Left renal cortex interstitium (tissue), 4 donors: ENCODE measurements around the gene KCNN2. TPM values are rescaled to one million over a fixed set of nuclear protein-coding genes. Genes with fewer than 3 reads are reported as not detected.
A peak's percentile ranks its signal among the peaks of the same experiment; 100 is the strongest.

Experiments used
- DNase-seq, 4 donors: peaks; one replicate each; pipeline ENCODE4 v3.0.0-alpha.2; 2013; ENCODE audit warnings: low read depth in 4 of 4, low spot score in 2 of 4, missing footprints in 1 of 4
- polyA plus RNA-seq, 4 donors: library from polyadenylated mRNA; unstranded; fragments of 120-200 nt; gene quantifications; one replicate each; pipeline ENCODE4 v1.2.1, GENCODE V29; 2013; ENCODE audit not compliant: insufficient read length in 4 of 4

Gene KCNN2
- polyA plus RNA-seq, 4 donors = 3.7 to 7.6 (median 4.9) TPM

GRCh38 chr5:114362197-114362976, 517 bp downstream of the KCNN2 start:
- peak in 1 of 4 donors; percentile 31 for DNase-seq

GRCh38 chr5:114362977-114363761, 1.3 kb downstream of the KCNN2 start:
- DNase-seq = peak in 1 of 4 donors; percentile 24

GRCh38 chr5:114363837-114364236, 2.0 kb downstream of the KCNN2 start:
- no peak for DNase-seq

GRCh38 chr5:114367029-114367428, 5.2 kb downstream of the KCNN2 start:
- DNase-seq = no peak

GRCh38 chr5:114369680-114370417, 8.0 kb downstream of the KCNN2 start:
- no peak for DNase-seq

- no peak for DNase-seq
Measured at GRCh38 chr5:114377050-114377844, 15.4 kb downstream of the KCNN2 start.

- no peak for DNase-seq
Measured at GRCh38 chr5:114377946-114378345, 16.1 kb downstream of the KCNN2 start.

GRCh38 chr5:114380721-114381120, 18.9 kb downstream of the KCNN2 start:
- no peak for DNase-seq

GRCh38 chr5:114387433-114387832, 25.6 kb downstream of the KCNN2 start:
- no peak for DNase-seq

GRCh38 chr5:114390431-114390830, 28.6 kb downstream of the KCNN2 start:
- no peak for DNase-seq

GRCh38 chr5:114391321-114391720, 29.5 kb downstream of the KCNN2 start:
- DNase-seq = no peak

- no peak for DNase-seq
Measured at GRCh38 chr5:114393159-114393558, 31.3 kb downstream of the KCNN2 start.

GRCh38 chr5:114402206-114402605, 40.3 kb downstream of the KCNN2 start:
- DNase-seq = no peak

- DNase-seq = no peak
Measured at GRCh38 chr5:114407783-114408182, 45.9 kb downstream of the KCNN2 start.

GRCh38 chr5:114408847-114409246, 47.0 kb downstream of the KCNN2 start:
- DNase-seq = no peak

- no peak for DNase-seq
Measured at GRCh38 chr5:114411380-114411931, 49.6 kb downstream of the KCNN2 start.

- no peak for DNase-seq
Measured at GRCh38 chr5:114412510-114413171, 50.8 kb downstream of the KCNN2 start.

- DNase-seq = no peak
Measured at GRCh38 chr5:114415760-114416159, 53.9 kb downstream of the KCNN2 start.

- DNase-seq = no peak
Measured at GRCh38 chr5:114416254-114416653, 54.4 kb downstream of the KCNN2 start.

- no peak for DNase-seq
Measured at GRCh38 chr5:114417519-114417918, 55.6 kb downstream of the KCNN2 start.
